ENCODE data around the gene SOS1.

SOS1 gene

DNA sequence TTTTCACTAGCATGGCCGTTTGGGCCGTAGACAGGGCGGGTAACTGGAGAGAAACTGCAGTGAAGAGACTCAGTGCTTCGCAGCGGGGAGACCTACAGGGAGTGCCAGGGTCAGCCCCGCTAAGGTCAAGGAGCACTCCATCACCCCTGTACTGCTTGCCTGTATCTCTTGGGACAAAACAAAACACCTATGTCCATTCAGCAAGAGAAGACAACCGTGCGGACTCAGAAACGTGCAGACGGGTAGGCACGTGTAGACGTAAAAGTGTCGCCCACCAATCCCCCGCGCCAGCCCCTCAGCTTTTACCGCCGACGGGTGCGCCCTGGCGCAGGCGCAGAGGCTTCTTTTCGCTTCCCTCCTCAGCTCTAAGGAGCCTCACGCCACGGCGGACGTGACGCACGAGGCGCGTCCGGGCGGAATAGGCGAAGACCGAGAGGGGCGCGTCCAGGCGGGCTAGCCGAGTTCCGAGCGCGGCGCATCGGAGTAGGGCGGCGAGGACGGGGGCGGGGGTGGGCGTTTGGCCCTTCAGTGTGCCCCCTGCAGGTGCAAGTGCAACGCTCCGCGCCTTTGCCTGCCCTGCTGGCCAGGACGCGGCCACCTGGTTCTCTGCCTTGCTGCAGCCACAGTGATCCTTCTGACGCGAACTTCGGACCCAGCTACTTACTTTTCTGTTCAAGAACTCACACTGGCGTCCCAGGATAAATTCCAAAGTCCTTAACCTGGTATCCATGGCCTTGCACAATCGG lies 3.3 kb upstream of the SOS1 start:
- Histone ChIP-seq H3K9me3 (ENCODE audit: control insufficient read depth in 2 of 2, low read length in 2 of 2) (no peaks in the 10 kb centered on the region), H3K4me1 (ENCODE audit: control insufficient read depth in 2 of 2, insufficient read depth in 2 of 2, low read length in 2 of 2) (peaks cover 18 to 22% of the 10 kb centered on the region in 2 donors), H3K27me3 (ENCODE audit: control insufficient read depth in 2 of 2, insufficient read depth in 2 of 2, low read length in 2 of 2) (no peaks in the 10 kb centered on the region), H3K27ac (ENCODE audit: low read depth in 2 of 2, low read length in 2 of 2) (peak overlapping the region; percentile 89 to 94), H3K9ac (ENCODE audit: low read depth in 1 of 2, low read length in 2 of 2) (peak overlapping the region; percentile 75 to 83), H3K4me3 (ENCODE audit: low read length in 2 of 2) (peak overlapping the region; percentile 83 to 98), H3K36me3 (ENCODE audit: control insufficient read depth in 2 of 2, insufficient read depth in 2 of 2, low read length in 2 of 2) (no peaks in the 10 kb centered on the region)

DNA sequence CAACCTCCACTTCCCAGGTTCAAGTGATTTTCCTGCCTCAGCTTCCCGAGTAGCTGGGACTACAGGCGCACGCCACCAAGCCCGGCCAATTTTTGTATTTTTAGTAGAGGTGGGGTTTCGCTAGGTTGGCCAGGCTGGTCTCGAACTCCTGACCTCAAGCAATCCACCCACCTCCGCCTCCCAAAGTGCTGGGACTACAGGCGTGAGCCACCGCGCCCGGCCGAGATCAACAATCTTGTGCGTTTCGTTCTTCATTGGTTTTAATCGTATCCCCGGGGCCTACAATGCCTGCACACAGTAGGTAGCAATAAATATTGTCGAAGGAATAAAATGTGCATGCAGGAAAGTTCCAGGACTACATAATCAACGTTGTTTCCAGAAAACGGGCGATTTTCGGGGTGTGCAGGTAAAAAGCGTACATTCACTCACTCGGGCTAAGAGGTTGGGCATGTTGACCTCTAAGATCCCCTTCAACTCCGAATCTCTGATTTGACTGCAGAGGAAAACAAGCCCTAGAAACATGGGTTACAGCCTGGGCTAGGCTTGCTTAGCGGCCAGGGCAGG lies 2.7 kb upstream of the SOS1 start:
- peak overlapping the region; percentile 89 to 94 for H3K27ac ChIP-seq (ENCODE audit: low read depth in 2 of 2, low read length in 2 of 2)
- H3K27me3 ChIP-seq (ENCODE audit: control insufficient read depth in 2 of 2, insufficient read depth in 2 of 2, low read length in 2 of 2) = no peaks in the 10 kb centered on the region
- no peaks in the 10 kb centered on the region for H3K9me3 ChIP-seq (ENCODE audit: control insufficient read depth in 2 of 2, low read length in 2 of 2)
- H3K4me3 ChIP-seq (ENCODE audit: low read length in 2 of 2) = peak overlapping the region; percentile 83 to 98
- H3K9ac ChIP-seq (ENCODE audit: low read depth in 1 of 2, low read length in 2 of 2) = peak overlapping the region; percentile 75 to 81
- H3K4me1 ChIP-seq (ENCODE audit: control insufficient read depth in 2 of 2, insufficient read depth in 2 of 2, low read length in 2 of 2) = peaks cover 22 to 28% of the 10 kb centered on the region in 2 donors
- no peaks in the 10 kb centered on the region for H3K36me3 ChIP-seq (ENCODE audit: control insufficient read depth in 2 of 2, insufficient read depth in 2 of 2, low read length in 2 of 2)

DNA sequence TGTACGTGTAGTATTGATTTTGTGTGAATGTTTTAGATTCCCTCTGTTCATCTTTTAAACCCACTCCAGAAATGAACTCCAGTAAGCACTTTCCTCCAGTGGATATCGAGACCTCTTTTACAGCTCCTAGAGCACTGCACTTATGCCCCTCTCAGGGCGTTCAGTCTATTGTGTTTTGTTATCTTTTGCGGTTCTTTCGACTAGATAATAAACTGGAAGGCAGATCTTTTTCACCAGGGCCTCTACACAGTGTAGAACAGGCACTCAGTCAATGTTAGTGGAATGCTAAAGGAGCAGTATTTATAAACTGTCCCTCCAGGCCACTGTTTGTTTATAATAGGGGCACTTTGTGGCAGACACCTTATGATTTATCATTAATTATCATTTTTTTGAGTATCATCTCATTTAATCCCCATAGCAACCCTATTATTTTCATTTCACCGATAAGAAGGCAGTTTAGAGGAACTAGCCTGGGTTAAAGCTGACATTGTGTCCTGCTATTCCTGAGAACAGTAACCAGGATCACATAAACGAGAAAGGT lies 742 bp upstream of the SOS1 start:
- Histone ChIP-seq H3K9me3 (ENCODE audit: control insufficient read depth in 2 of 2, low read length in 2 of 2) (no peaks in the 10 kb centered on the region), H3K9ac (ENCODE audit: low read depth in 1 of 2, low read length in 2 of 2) (peak overlapping the region; percentile 74 to 95), H3K4me3 (ENCODE audit: low read length in 2 of 2) (peak overlapping the region; percentile 81 to 88), H3K27ac (ENCODE audit: low read depth in 2 of 2, low read length in 2 of 2) (peak overlapping the region; percentile 96 to 98), H3K36me3 (ENCODE audit: control insufficient read depth in 2 of 2, insufficient read depth in 2 of 2, low read length in 2 of 2) (no peaks in the 10 kb centered on the region), H3K4me1 (ENCODE audit: control insufficient read depth in 2 of 2, insufficient read depth in 2 of 2, low read length in 2 of 2) (peaks cover 31 to 34% of the 10 kb centered on the region in 2 donors), H3K27me3 (ENCODE audit: control insufficient read depth in 2 of 2, insufficient read depth in 2 of 2, low read length in 2 of 2) (no peaks in the 10 kb centered on the region)

DNA sequence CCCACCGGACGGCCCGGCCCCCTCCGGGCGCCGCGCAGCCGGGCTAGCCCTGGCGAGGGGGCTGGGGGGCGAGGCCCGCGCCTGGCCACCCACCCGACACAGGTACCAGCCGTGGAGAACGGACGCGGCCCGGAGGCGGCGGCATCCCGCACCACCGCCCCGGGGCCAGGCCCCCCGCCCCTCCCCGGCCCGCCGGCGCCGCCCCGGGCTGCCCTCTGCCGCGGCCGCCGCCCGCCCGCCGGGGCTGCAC lies 405 bp downstream of the SOS1 start:
- Histone ChIP-seq H3K9me3 (ENCODE audit: control insufficient read depth in 2 of 2, low read length in 2 of 2) (no peaks in the 10 kb centered on the region), H3K27ac (ENCODE audit: low read depth in 2 of 2, low read length in 2 of 2) (peak overlapping the region; percentile 96 to 98), H3K27me3 (ENCODE audit: control insufficient read depth in 2 of 2, insufficient read depth in 2 of 2, low read length in 2 of 2) (no peaks in the 10 kb centered on the region), H3K36me3 (ENCODE audit: control insufficient read depth in 2 of 2, insufficient read depth in 2 of 2, low read length in 2 of 2) (no peaks in the 10 kb centered on the region), H3K4me3 (ENCODE audit: low read length in 2 of 2) (peak overlapping the region; percentile 81 to 88), H3K9ac (ENCODE audit: low read depth in 1 of 2, low read length in 2 of 2) (peak overlapping the region; percentile 74 to 92), H3K4me1 (ENCODE audit: control insufficient read depth in 2 of 2, insufficient read depth in 2 of 2, low read length in 2 of 2) (peaks cover 31 to 34% of the 10 kb centered on the region in 2 donors)

DNA sequence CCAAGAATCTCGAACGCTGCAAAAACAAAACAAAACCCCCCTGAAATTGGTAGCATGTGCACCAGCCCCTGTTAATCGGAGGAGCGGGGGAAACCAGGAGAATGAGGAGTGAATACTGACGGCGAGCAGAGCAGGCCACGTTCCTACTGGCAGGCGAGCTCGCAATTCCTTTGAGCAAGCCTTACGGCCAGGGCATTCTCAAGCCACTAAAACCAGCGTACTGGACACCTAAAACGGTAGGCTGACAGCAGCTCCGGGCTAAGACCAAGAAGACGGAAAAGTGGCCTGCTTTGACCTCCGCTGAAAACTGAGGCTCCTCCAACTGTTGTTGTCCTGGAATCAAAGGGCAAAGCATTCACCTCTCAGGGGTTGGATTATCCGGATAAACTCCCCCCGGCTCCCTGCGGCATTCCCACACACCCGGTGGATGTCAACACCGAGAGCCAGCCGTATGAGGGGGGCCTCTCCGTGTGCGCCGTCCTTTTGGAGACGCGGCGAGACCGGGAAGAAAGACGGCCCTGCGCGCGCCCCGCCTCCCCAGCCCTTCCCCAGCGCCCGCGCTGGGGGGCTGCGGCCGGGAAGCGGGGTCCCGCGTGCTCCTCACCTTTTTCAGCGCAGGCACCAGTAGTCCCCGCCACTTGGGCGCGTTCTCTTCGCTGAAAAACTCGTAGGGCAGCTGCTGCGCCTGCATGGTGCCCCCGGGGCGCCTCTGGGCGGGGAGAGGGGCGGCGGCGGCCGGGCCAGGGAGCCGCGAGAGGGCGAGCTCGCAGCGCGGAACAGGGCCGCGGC lies 925 bp downstream of the SOS1 start:
- peak overlapping the region; percentile 74 to 92 for H3K9ac ChIP-seq (ENCODE audit: low read depth in 1 of 2, low read length in 2 of 2)
- H3K27ac ChIP-seq (ENCODE audit: low read depth in 2 of 2, low read length in 2 of 2) = peak overlapping the region; percentile 96 to 98
- H3K9me3 ChIP-seq (ENCODE audit: control insufficient read depth in 2 of 2, low read length in 2 of 2) = no peaks in the 10 kb centered on the region
- H3K27me3 ChIP-seq (ENCODE audit: control insufficient read depth in 2 of 2, insufficient read depth in 2 of 2, low read length in 2 of 2) = no peaks in the 10 kb centered on the region
- H3K36me3 ChIP-seq (ENCODE audit: control insufficient read depth in 2 of 2, insufficient read depth in 2 of 2, low read length in 2 of 2) = no peaks in the 10 kb centered on the region
- H3K4me1 ChIP-seq (ENCODE audit: control insufficient read depth in 2 of 2, insufficient read depth in 2 of 2, low read length in 2 of 2) = peaks cover 27 to 30% of the 10 kb centered on the region in 2 donors
- H3K4me3 ChIP-seq (ENCODE audit: low read length in 2 of 2) = peak overlapping the region; percentile 81 to 88

DNA sequence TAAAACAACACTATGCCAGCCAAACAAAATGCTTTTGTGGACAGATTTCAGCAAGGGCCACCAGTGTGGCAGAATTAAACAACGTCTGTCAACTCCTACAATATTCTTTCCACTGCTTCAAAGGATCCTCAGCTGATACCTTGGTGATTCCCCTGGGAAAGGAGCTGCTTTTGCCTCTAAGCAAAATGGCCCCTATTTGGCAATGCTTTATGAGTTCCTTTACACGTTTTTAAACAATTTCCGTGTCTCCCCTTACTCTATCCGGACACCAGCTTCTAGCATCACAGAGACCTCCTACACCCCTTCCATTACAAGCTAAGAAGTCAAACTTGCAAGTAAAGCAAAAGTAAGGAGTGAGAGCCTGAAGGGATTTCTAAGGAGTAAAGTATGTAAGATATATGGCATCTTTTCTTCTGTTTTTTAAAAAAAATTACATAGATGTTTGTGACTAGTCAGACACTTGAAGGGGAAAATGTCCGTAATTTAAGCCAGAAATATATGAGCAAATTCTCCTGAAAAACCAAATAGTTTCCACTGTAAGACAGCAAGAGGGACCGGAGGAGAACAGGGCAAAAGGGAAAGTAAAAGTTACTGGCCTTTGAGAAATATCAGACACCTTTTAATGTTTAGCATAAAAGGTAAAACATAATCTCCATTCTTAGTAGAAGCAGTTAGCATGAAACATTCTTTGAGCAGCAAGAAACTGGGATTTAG lies 1.9 kb downstream of the SOS1 start:
- peak overlapping the region; percentile 74 to 92 for H3K9ac ChIP-seq (ENCODE audit: low read depth in 1 of 2, low read length in 2 of 2)
- H3K27me3 ChIP-seq (ENCODE audit: control insufficient read depth in 2 of 2, insufficient read depth in 2 of 2, low read length in 2 of 2) = no peaks in the 10 kb centered on the region
- H3K27ac ChIP-seq (ENCODE audit: low read depth in 2 of 2, low read length in 2 of 2) = peak overlapping the region; percentile 96 to 98
- peaks cover 25 to 29% of the 10 kb centered on the region in 2 donors for H3K4me1 ChIP-seq (ENCODE audit: control insufficient read depth in 2 of 2, insufficient read depth in 2 of 2, low read length in 2 of 2)
- no peaks in the 10 kb centered on the region for H3K9me3 ChIP-seq (ENCODE audit: control insufficient read depth in 2 of 2, low read length in 2 of 2)
- H3K4me3 ChIP-seq (ENCODE audit: low read length in 2 of 2) = peak overlapping the region; percentile 81 to 88
- no peaks in the 10 kb centered on the region for H3K36me3 ChIP-seq (ENCODE audit: control insufficient read depth in 2 of 2, insufficient read depth in 2 of 2, low read length in 2 of 2)

DNA sequence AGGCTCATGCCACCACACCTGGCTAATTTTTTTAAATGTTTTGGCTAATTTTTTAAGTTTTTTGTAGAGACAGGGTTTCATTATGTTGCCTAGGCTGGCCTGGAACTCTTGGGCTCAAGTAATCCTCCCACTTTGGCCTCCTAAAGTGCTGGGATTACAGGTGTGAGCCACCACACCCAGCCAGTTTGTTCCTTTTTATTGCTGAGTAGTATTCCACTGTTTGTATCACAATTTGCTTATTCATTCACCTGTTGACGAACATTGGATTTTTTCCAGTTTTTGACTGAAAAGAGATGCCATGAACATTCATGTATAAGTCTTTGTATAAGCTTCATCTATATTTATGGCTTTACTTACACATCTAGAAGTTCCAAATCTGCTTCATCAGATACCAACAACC lies 5.3 kb downstream of the SOS1 start:
- Histone ChIP-seq H3K9ac (ENCODE audit: low read depth in 1 of 2, low read length in 2 of 2) (no peak overlapping the region), H3K4me1 (ENCODE audit: control insufficient read depth in 2 of 2, insufficient read depth in 2 of 2, low read length in 2 of 2) (peaks cover 13% of the 10 kb centered on the region in 2 donors), H3K36me3 (ENCODE audit: control insufficient read depth in 2 of 2, insufficient read depth in 2 of 2, low read length in 2 of 2) (peaks cover 5 to 6% of the 10 kb centered on the region in 2 donors), H3K27ac (ENCODE audit: low read depth in 2 of 2, low read length in 2 of 2) (no peak overlapping the region), H3K4me3 (ENCODE audit: low read length in 2 of 2) (no peak overlapping the region), H3K9me3 (ENCODE audit: control insufficient read depth in 2 of 2, low read length in 2 of 2) (no peaks in the 10 kb centered on the region), H3K27me3 (ENCODE audit: control insufficient read depth in 2 of 2, insufficient read depth in 2 of 2, low read length in 2 of 2) (no peaks in the 10 kb centered on the region)

DNA sequence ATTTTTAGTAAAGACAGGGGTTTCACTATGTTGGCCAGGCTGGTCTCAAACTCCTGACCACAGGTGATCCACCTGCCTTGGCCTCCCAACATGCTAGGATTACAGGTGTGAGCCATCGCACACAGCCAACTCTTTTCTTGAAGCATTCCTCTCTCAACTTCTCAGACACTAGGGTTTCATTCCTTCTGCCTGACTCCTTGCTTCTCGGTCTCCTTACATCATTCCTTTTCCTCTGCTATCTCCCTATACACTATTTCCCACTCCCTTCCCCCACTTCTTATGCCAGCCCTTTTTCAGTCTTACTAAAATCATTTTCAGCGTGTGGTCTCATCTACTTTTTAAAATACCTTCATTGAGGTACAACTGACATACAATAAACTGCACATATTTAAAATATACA lies 6.1 kb downstream of the SOS1 start:
- Histone ChIP-seq H3K27ac (ENCODE audit: low read depth in 2 of 2, low read length in 2 of 2) (no peak overlapping the region), H3K4me3 (ENCODE audit: low read length in 2 of 2) (no peak overlapping the region), H3K4me1 (ENCODE audit: control insufficient read depth in 2 of 2, insufficient read depth in 2 of 2, low read length in 2 of 2) (peaks cover 13% of the 10 kb centered on the region in 2 donors), H3K27me3 (ENCODE audit: control insufficient read depth in 2 of 2, insufficient read depth in 2 of 2, low read length in 2 of 2) (no peaks in the 10 kb centered on the region), H3K9me3 (ENCODE audit: control insufficient read depth in 2 of 2, low read length in 2 of 2) (no peaks in the 10 kb centered on the region), H3K36me3 (ENCODE audit: control insufficient read depth in 2 of 2, insufficient read depth in 2 of 2, low read length in 2 of 2) (peaks cover 5 to 6% of the 10 kb centered on the region in 2 donors), H3K9ac (ENCODE audit: low read depth in 1 of 2, low read length in 2 of 2) (no peak overlapping the region)

DNA sequence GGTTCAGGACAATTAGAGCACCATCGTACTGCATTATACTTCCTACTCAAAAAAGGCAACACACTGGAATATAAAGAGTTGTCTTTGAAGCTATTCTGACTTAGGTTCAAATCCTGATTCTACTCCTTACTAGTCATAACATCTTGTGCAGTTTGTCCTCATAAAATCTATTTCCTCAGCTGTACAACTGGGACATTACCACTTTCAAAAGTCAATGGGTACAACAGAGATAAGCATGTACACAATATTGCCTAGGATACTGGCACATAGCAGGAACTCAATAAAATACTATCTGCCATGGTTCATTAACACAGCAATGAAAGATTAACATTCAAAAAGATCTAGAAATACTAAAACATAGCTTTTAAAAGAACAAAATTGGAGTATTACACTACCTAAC lies 11.3 kb downstream of the SOS1 start:
- Histone ChIP-seq H3K4me1 (ENCODE audit: control insufficient read depth in 2 of 2, insufficient read depth in 2 of 2, low read length in 2 of 2) (no peaks in the 10 kb centered on the region), H3K4me3 (ENCODE audit: low read length in 2 of 2) (no peak overlapping the region), H3K9ac (ENCODE audit: low read depth in 1 of 2, low read length in 2 of 2) (no peak overlapping the region), H3K36me3 (ENCODE audit: control insufficient read depth in 2 of 2, insufficient read depth in 2 of 2, low read length in 2 of 2) (peaks cover 5 to 6% of the 10 kb centered on the region in 2 donors), H3K27ac (ENCODE audit: low read depth in 2 of 2, low read length in 2 of 2) (no peak overlapping the region), H3K9me3 (ENCODE audit: control insufficient read depth in 2 of 2, low read length in 2 of 2) (no peaks in the 10 kb centered on the region), H3K27me3 (ENCODE audit: control insufficient read depth in 2 of 2, insufficient read depth in 2 of 2, low read length in 2 of 2) (no peaks in the 10 kb centered on the region)

Measured in mucosa of rectum (tissue), 2 donors.